ENCODE data around the gene AMPD3. TPM values are rescaled to one million over a fixed set of nuclear protein-coding genes. Genes with fewer than 3 reads are reported as not detected.
"Not testable (repeated sequence)": the region's sequence is repeated elsewhere in the genome, so short reads cannot be mapped to it uniquely, and the experiment has no call there.

Gene AMPD3
- total RNA-seq, 1 experiment from 2014 or later: 5.4 TPM

GRCh38 chr11:10432971-10433370 lies 22.1 kb upstream of the AMPD3 start:
- ChIA-PET CTCF (no interaction called here), POLR2A (no interaction called here)
- no peak for DNase-seq (ENCODE audit: unreplicated experiment)
- Mint-ChIP-seq H3K9me3 (ENCODE audit: unreplicated experiment) (no peaks in the 10 kb centered on the region), H3K27ac (ENCODE audit: low read depth, unreplicated experiment) (no peak overlapping the region), H3K27me3 (ENCODE audit: insufficient read depth, unreplicated experiment) (no peaks in the 10 kb centered on the region), H3K4me1 (ENCODE audit: insufficient read depth, unreplicated experiment) (no peaks in the 10 kb centered on the region), H3K4me3 (ENCODE audit: unreplicated experiment) (no peak overlapping the region), H3K36me3 (ENCODE audit: insufficient read depth, unreplicated experiment) (no peaks in the 10 kb centered on the region)
- BruUV-seq (replicated peaks): no TSS peak
- TF ChIP-seq CTCF (IDR thresholded peaks at IDR 0.05; ENCODE audit: unreplicated experiment): no peak
- intact Hi-C loops (cut with micrococcal nuclease): no loop called here

GRCh38 chr11:10436224-10436623 lies 18.8 kb upstream of the AMPD3 start:
- no TSS peak for BruUV-seq (replicated peaks)

GRCh38 chr11:10436683-10437082 lies 18.4 kb upstream of the AMPD3 start:
- H3K27me3 Mint-ChIP-seq (ENCODE audit: insufficient read depth, unreplicated experiment); H3K4me1 Mint-ChIP-seq (ENCODE audit: insufficient read depth, unreplicated experiment); H3K9me3 Mint-ChIP-seq (ENCODE audit: unreplicated experiment); DNase-seq (ENCODE audit: unreplicated experiment); H3K36me3 Mint-ChIP-seq (ENCODE audit: insufficient read depth, unreplicated experiment); BruUV-seq (replicated peaks); H3K27ac Mint-ChIP-seq (ENCODE audit: low read depth, unreplicated experiment); H3K4me3 Mint-ChIP-seq (ENCODE audit: unreplicated experiment); intact Hi-C loops (cut with micrococcal nuclease): not testable (repeated sequence)
- POLR2A ChIA-PET: interaction anchor here (0.6 kb wide), 1 partner anchor 15 kb away, joined by 3 read pairs; no protein-coding TSS in a partner anchor
- CTCF ChIA-PET: interaction anchor here (0.6 kb wide), 1 partner anchor 52 kb away, joined by 3 read pairs; no protein-coding TSS in a partner anchor

More at GRCh38 chr11:10436224-10436623, 18.8 kb upstream of the AMPD3 start:
- no peaks in the 10 kb centered on the region for H3K4me1 Mint-ChIP-seq (ENCODE audit: insufficient read depth, unreplicated experiment)
- no peak overlapping the region for H3K27ac Mint-ChIP-seq (ENCODE audit: low read depth, unreplicated experiment)
- no peak overlapping the region for H3K4me3 Mint-ChIP-seq (ENCODE audit: unreplicated experiment)
- DNase-seq (ENCODE audit: unreplicated experiment): no peak
- H3K36me3 Mint-ChIP-seq (ENCODE audit: insufficient read depth, unreplicated experiment): no peaks in the 10 kb centered on the region
- CTCF ChIA-PET: interaction anchor here (0.6 kb wide), 1 partner anchor 53 kb away, joined by 3 read pairs; no protein-coding TSS in a partner anchor
- POLR2A ChIA-PET: no interaction called here
- intact Hi-C loops (cut with micrococcal nuclease): no loop called here
- H3K9me3 Mint-ChIP-seq (ENCODE audit: unreplicated experiment): no peaks in the 10 kb centered on the region
- H3K27me3 Mint-ChIP-seq (ENCODE audit: insufficient read depth, unreplicated experiment): no peaks in the 10 kb centered on the region
- no peak for TF ChIP-seq CTCF (IDR thresholded peaks at IDR 0.05; ENCODE audit: unreplicated experiment)

- intact Hi-C loops (cut with micrococcal nuclease): no loop called here
- H3K27me3 Mint-ChIP-seq (ENCODE audit: insufficient read depth, unreplicated experiment): no peaks in the 10 kb centered on the region
- CTCF ChIA-PET: interaction anchor here (0.7 kb wide), 1 partner anchor 195 kb away, joined by 3 read pairs; no protein-coding TSS in a partner anchor
- H3K4me3 Mint-ChIP-seq (ENCODE audit: unreplicated experiment): no peak overlapping the region
- POLR2A ChIA-PET: no interaction called here
- no peak for TF ChIP-seq CTCF (IDR thresholded peaks at IDR 0.05; ENCODE audit: unreplicated experiment)
- H3K36me3 Mint-ChIP-seq (ENCODE audit: insufficient read depth, unreplicated experiment): no peaks in the 10 kb centered on the region
- no peak overlapping the region for H3K27ac Mint-ChIP-seq (ENCODE audit: low read depth, unreplicated experiment)
- H3K4me1 Mint-ChIP-seq (ENCODE audit: insufficient read depth, unreplicated experiment): no peaks in the 10 kb centered on the region
- no TSS peak for BruUV-seq (replicated peaks)
- DNase-seq (ENCODE audit: unreplicated experiment): no peak
- H3K9me3 Mint-ChIP-seq (ENCODE audit: unreplicated experiment): no peaks in the 10 kb centered on the region
These were observed 16.6 kb upstream of the AMPD3 start for GRCh38 chr11:10438458-10438857.

- TF ChIP-seq CTCF (IDR thresholded peaks at IDR 0.05; ENCODE audit: unreplicated experiment): no peak
- Mint-ChIP-seq H3K27ac (ENCODE audit: low read depth, unreplicated experiment) (no peak overlapping the region), H3K4me3 (ENCODE audit: unreplicated experiment) (no peak overlapping the region), H3K27me3 (ENCODE audit: insufficient read depth, unreplicated experiment) (no peaks in the 10 kb centered on the region), H3K4me1 (ENCODE audit: insufficient read depth, unreplicated experiment) (no peaks in the 10 kb centered on the region), H3K9me3 (ENCODE audit: unreplicated experiment) (no peaks in the 10 kb centered on the region), H3K36me3 (ENCODE audit: insufficient read depth, unreplicated experiment) (no peaks in the 10 kb centered on the region)
- POLR2A ChIA-PET: no interaction called here
- intact Hi-C loops (cut with micrococcal nuclease): no loop called here
- DNase-seq (ENCODE audit: unreplicated experiment): no peak
- CTCF ChIA-PET: interaction anchor here (1.0 kb wide), 1 partner anchor 215 kb away, joined by 3 read pairs; no protein-coding TSS in a partner anchor
- BruUV-seq (replicated peaks): no TSS peak
These were observed 15.7 kb upstream of the AMPD3 start for GRCh38 chr11:10439351-10439750.
